Ramos (cell line): ENCODE data around the gene GRIK5.

Experiments
- in situ Hi-C: fragments of 300-500 bp; cut with MboI; formaldehyde crosslinking; loops from one replicate; pipeline ENCODE4 v1.14.3; 2022; ENCODE audit warnings: low sequenced_read_pairs; ENCODE audit not compliant: unreplicated experiment

GRIK5 gene

GRCh38 chr19:42097461-42097860 lies 27.5 kb upstream of the GRIK5 start:
- in situ Hi-C loops, result no loop called here

- in situ Hi-C loops, result no loop called here
Observed at GRCh38 chr19:42096255-42096837, 26.3 kb upstream of the GRIK5 start.

GRCh38 chr19:42095814-42096230 lies 25.8 kb upstream of the GRIK5 start:
- in situ Hi-C loops, result no loop called here

GRCh38 chr19:42095142-42095813 lies 25.3 kb upstream of the GRIK5 start:
- in situ Hi-C loops, result no loop called here

- in situ Hi-C loops, result no loop called here
Observed at GRCh38 chr19:42093926-42094325, 23.9 kb upstream of the GRIK5 start.

GRCh38 chr19:42093505-42093904 lies 23.5 kb upstream of the GRIK5 start:
- in situ Hi-C loops, result no loop called here

GRCh38 chr19:42092350-42092749 lies 22.3 kb upstream of the GRIK5 start:
- in situ Hi-C loops, result no loop called here

GRCh38 chr19:42091742-42092141 lies 21.7 kb upstream of the GRIK5 start:
- in situ Hi-C loops, result no loop called here

GRCh38 chr19:42091300-42091699 lies 21.3 kb upstream of the GRIK5 start:
- in situ Hi-C loops, result no loop called here

GRCh38 chr19:42090672-42091071 lies 20.7 kb upstream of the GRIK5 start:
- in situ Hi-C loops, result no loop called here

GRCh38 chr19:42089772-42090171 lies 19.8 kb upstream of the GRIK5 start:
- in situ Hi-C loops, result no loop called here

- in situ Hi-C loops, result no loop called here
Observed at GRCh38 chr19:42089191-42089750, 19.3 kb upstream of the GRIK5 start.

- in situ Hi-C loops, result no loop called here
Observed at GRCh38 chr19:42088471-42089190, 18.6 kb upstream of the GRIK5 start.

GRCh38 chr19:42086770-42087550 lies 17.0 kb upstream of the GRIK5 start:
- in situ Hi-C loops, result no loop called here

GRCh38 chr19:42086188-42086736 lies 16.3 kb upstream of the GRIK5 start:
- in situ Hi-C loops, result no loop called here

GRCh38 chr19:42083537-42083936 lies 13.5 kb upstream of the GRIK5 start:
- in situ Hi-C loops, result no loop called here

GRCh38 chr19:42081584-42082203 lies 11.7 kb upstream of the GRIK5 start:
- in situ Hi-C loops, result no loop called here

GRCh38 chr19:42080764-42081375 lies 10.9 kb upstream of the GRIK5 start:
- in situ Hi-C loops, result no loop called here
